Measurements from ENCODE around the gene AMDHD2.

Gene AMDHD2

DNA sequence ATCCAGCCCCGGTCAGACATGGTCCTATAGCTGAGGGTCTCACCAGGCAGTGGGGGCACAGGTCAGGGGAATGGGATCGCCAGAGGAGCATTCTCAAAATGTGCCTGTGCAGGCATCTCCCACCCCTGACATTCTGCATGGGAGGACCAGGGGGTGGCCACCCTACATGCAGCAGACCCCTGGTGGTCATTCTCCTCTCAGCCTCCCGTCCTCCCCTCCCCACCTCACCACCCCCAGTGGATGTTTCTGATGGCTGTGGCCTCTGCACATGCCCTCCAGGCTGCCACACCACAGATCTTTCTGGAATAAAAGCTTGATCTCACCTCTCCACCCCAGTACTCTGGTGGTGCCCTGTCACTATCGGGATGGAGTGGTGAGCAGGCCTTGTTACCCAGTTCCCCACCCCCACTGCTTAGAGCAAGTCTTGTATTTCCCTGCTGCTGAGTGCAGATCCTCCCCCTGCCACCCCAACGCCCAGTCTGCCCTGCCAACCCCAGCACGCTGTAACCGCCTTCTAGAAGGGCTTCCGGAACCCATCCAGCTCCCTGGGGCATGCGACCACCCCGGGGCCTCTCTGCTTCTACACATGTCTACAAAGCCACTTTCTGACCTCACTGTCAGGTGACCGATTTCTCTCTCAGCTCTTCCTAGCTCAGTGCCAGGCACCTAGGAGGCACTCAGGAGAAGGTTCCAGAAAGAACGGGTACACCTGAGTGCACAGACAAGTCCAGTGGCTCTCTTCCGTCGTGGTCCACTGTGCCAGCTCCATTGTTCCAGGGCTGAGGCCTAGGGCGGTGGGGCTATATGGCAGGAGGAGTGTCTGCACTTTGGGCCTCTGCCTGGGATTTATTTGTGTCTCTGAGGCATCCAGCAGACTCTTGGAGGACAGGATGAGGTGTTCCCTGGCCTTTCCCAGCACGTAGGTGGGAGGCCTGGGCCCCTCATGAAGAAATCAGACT is 36.0 kb upstream of the AMDHD2 start:
- Histone ChIP-seq H3K4me2 (ENCODE audit: low read length) (no peak overlapping the region), H3K4me1 (ENCODE audit: control insufficient read depth, low read length) (peaks cover 14% of the 10 kb centered on the region), H3K27ac (ENCODE audit: low read depth, low read length) (no peak overlapping the region), H3K79me2 (ENCODE audit: control insufficient read depth, low read length) (peaks cover 64% of the 10 kb centered on the region), H3K9me3 (ENCODE audit: control insufficient read depth, insufficient read depth, low read length) (no peaks in the 10 kb centered on the region), H3K27me3 (ENCODE audit: control insufficient read depth, low read length) (no peaks in the 10 kb centered on the region), H4K20me1 (ENCODE audit: control insufficient read depth, insufficient read depth, low read depth, low read length) (0 out of 2 replicates have a peak, but pooled peaks cover 6% of the 10 kb centered on the region), H3K36me3 (ENCODE audit: control insufficient read depth, low read length) (peaks cover 9% of the 10 kb centered on the region; the same call in 1 of the 2 replicates), H3K9me2 (replicated peaks; ENCODE audit: control insufficient read depth, low read length) (no peaks in the 10 kb centered on the region), H3F3A (ENCODE audit: control insufficient read depth, insufficient read depth) (no peaks in the 10 kb centered on the region), H3K4me3 (ENCODE audit: low read length) (no peak overlapping the region)
- no peak for TF ChIP-seq EZH2phosphoT487 (IDR thresholded peaks at IDR 0.05; ENCODE audit: borderline replicate concordance, low read length)
- TF ChIP-seq, protein P1, sequence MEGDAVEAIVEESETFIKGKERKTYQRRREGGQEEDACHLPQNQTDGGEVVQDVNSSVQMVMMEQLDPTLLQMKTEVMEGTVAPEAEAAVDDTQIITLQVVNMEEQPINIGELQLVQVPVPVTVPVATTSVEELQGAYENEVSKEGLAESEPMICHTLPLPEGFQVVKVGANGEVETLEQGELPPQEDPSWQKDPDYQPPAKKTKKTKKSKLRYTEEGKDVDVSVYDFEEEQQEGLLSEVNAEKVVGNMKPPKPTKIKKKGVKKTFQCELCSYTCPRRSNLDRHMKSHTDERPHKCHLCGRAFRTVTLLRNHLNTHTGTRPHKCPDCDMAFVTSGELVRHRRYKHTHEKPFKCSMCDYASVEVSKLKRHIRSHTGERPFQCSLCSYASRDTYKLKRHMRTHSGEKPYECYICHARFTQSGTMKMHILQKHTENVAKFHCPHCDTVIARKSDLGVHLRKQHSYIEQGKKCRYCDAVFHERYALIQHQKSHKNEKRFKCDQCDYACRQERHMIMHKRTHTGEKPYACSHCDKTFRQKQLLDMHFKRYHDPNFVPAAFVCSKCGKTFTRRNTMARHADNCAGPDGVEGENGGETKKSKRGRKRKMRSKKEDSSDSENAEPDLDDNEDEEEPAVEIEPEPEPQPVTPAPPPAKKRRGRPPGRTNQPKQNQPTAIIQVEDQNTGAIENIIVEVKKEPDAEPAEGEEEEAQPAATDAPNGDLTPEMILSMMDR (IDR thresholded peaks at IDR 0.05; ENCODE audit: low read depth, low read length, poor library complexity, severe bottlenecking), result no peak

GRCh38 chr16:2484898-2485508 is 35.2 kb upstream of the AMDHD2 start:
- no peaks in the 10 kb centered on the region for H3F3A ChIP-seq (ENCODE audit: control insufficient read depth, insufficient read depth)
- no peaks in the 10 kb centered on the region for H3K9me3 ChIP-seq (ENCODE audit: control insufficient read depth, insufficient read depth, low read length)
- H3K27me3 ChIP-seq (ENCODE audit: control insufficient read depth, low read length), result no peaks in the 10 kb centered on the region
- H3K4me3 ChIP-seq (ENCODE audit: low read length), result no peak overlapping the region
- peaks cover 58% of the 10 kb centered on the region for H3K79me2 ChIP-seq (ENCODE audit: control insufficient read depth, low read length)
- H3K9me2 ChIP-seq (replicated peaks; ENCODE audit: control insufficient read depth, low read length), result no peaks in the 10 kb centered on the region
- H3K4me2 ChIP-seq (ENCODE audit: low read length), result no peak overlapping the region
- H3K4me1 ChIP-seq (ENCODE audit: control insufficient read depth, low read length), result peaks cover 14% of the 10 kb centered on the region
- no peak overlapping the region for H3K27ac ChIP-seq (ENCODE audit: low read depth, low read length)
- H3K36me3 ChIP-seq (ENCODE audit: control insufficient read depth, low read length), result peaks cover 13% of the 10 kb centered on the region
- TF ChIP-seq EZH2phosphoT487 (IDR thresholded peaks at IDR 0.05; ENCODE audit: borderline replicate concordance, low read length), result no peak
- TF ChIP-seq, protein P1 (IDR thresholded peaks at IDR 0.05; ENCODE audit: low read depth, low read length, poor library complexity, severe bottlenecking), result no peak
- H4K20me1 ChIP-seq (ENCODE audit: control insufficient read depth, insufficient read depth, low read depth, low read length), result 0 out of 2 replicates have a peak, but pooled peaks cover 6% of the 10 kb centered on the region

GRCh38 chr16:2485811-2486507 is 34.2 kb upstream of the AMDHD2 start:
- H3K4me3 ChIP-seq (ENCODE audit: low read length), result no peak overlapping the region
- H3K4me1 ChIP-seq (ENCODE audit: control insufficient read depth, low read length), result peaks cover 14% of the 10 kb centered on the region
- H3K9me3 ChIP-seq (ENCODE audit: control insufficient read depth, insufficient read depth, low read length), result no peaks in the 10 kb centered on the region
- 0 out of 2 replicates have a peak, but pooled peaks cover 6% of the 10 kb centered on the region for H4K20me1 ChIP-seq (ENCODE audit: control insufficient read depth, insufficient read depth, low read depth, low read length)
- H3K27ac ChIP-seq (ENCODE audit: low read depth, low read length), result no peak overlapping the region
- H3K4me2 ChIP-seq (ENCODE audit: low read length), result no peak overlapping the region
- H3K27me3 ChIP-seq (ENCODE audit: control insufficient read depth, low read length), result no peaks in the 10 kb centered on the region
- H3K36me3 ChIP-seq (ENCODE audit: control insufficient read depth, low read length), result peaks cover 13% of the 10 kb centered on the region
- peaks cover 56% of the 10 kb centered on the region for H3K79me2 ChIP-seq (ENCODE audit: control insufficient read depth, low read length)
- no peaks in the 10 kb centered on the region for H3K9me2 ChIP-seq (replicated peaks; ENCODE audit: control insufficient read depth, low read length)
- TF ChIP-seq EZH2phosphoT487 (IDR thresholded peaks at IDR 0.05; ENCODE audit: borderline replicate concordance, low read length), result no peak
- TF ChIP-seq, protein P1 (IDR thresholded peaks at IDR 0.05; ENCODE audit: low read depth, low read length, poor library complexity, severe bottlenecking), result no peak
- H3F3A ChIP-seq (ENCODE audit: control insufficient read depth, insufficient read depth), result no peaks in the 10 kb centered on the region

Data from DOHH2 (cell line).